SH-SY5Y (cell line): ENCODE measurements around the gene TXNDC2.
A peak's percentile ranks its signal among the peaks of the same experiment; 100 is the strongest.

Experiments
- GATA2 ChIP-seq: IDR thresholded peaks from 2 replicates; pipeline ENCODE4 v1.6.1; 2011; ENCODE audit warnings: mild to moderate bottlenecking, low read depth, low read length
- GATA3 ChIP-seq: IDR thresholded peaks from 2 replicates; pipeline ENCODE4 v1.6.1; 2011; ENCODE audit warnings: low read depth, mild to moderate bottlenecking, low read length, moderate library complexity

The TXNDC2 gene

GRCh38 chr18:9854801-9855676 is 30.7 kb upstream of the TXNDC2 start:
- no peak for TF ChIP-seq GATA3
- no peak for TF ChIP-seq GATA2

- no peak for TF ChIP-seq GATA3
- no peak for TF ChIP-seq GATA2
These were observed 30.1 kb upstream of the TXNDC2 start for GRCh38 chr18:9855681-9856080.

- TF ChIP-seq GATA2 (no peak), GATA3 (no peak)
These were observed 29.7 kb upstream of the TXNDC2 start for GRCh38 chr18:9856092-9856491.

- no peak for TF ChIP-seq GATA3
- TF ChIP-seq GATA2, result no peak
These were observed 27.1 kb upstream of the TXNDC2 start for GRCh38 chr18:9858642-9859041.

GRCh38 chr18:9859232-9859631 is 26.5 kb upstream of the TXNDC2 start:
- TF ChIP-seq GATA3 (no peak), GATA2 (no peak)

- TF ChIP-seq GATA2 (no peak), GATA3 (no peak)
These were observed 25.1 kb upstream of the TXNDC2 start for GRCh38 chr18:9860682-9861081.

- TF ChIP-seq GATA3, result no peak
- no peak for TF ChIP-seq GATA2
These were observed 24.6 kb upstream of the TXNDC2 start for GRCh38 chr18:9861157-9861556.

- no peak for TF ChIP-seq GATA3
- no peak for TF ChIP-seq GATA2
These were observed 23.8 kb upstream of the TXNDC2 start for GRCh38 chr18:9861933-9862332.

GRCh38 chr18:9862686-9863085 is 23.1 kb upstream of the TXNDC2 start:
- TF ChIP-seq GATA2 (no peak), GATA3 (no peak)

GRCh38 chr18:9863282-9863681 is 22.5 kb upstream of the TXNDC2 start:
- TF ChIP-seq GATA2 (no peak), GATA3 (no peak)

GRCh38 chr18:9865764-9866490 is 19.8 kb upstream of the TXNDC2 start:
- TF ChIP-seq GATA2, result no peak

- TF ChIP-seq GATA3 (no peak), GATA2 (no peak)
These were observed 19.1 kb upstream of the TXNDC2 start for GRCh38 chr18:9866627-9867026.

GRCh38 chr18:9867071-9867594 is 18.6 kb upstream of the TXNDC2 start:
- TF ChIP-seq GATA3, result no peak

- TF ChIP-seq GATA2, result peak; percentile 25; the same call in 1 of the 2 replicates
- TF ChIP-seq GATA3, result peak; percentile 51
These were observed 16.7 kb upstream of the TXNDC2 start for GRCh38 chr18:9868857-9869714.
